Right ventricle myocardium superior (tissue), 1 donor: ENCODE measurements around the gene DPM1. TPM values are rescaled to one million over a fixed set of nuclear protein-coding genes. Genes with fewer than 3 reads are reported as not detected.

Experiments used
- ATAC-seq: fragments of 200-7000 bp; cut with Tn5 transposase; one replicate; pipeline ENCODE4 v1.9.1; 2020; ENCODE audit warnings: mild to moderate bottlenecking; ENCODE audit not compliant: poor library complexity
- DNase-seq: peaks from one replicate; pipeline ENCODE4 v3.0.0-alpha.2; 2020
- intact Hi-C: fragments of 100-400 bp; cut with DNase I; formaldehyde crosslinking; loops from one replicate; pipeline ENCODE4 v1.11.2; 2022
- long read RNA-seq: library from polyadenylated mRNA; unstranded; transcript quantifications from one replicate; pipeline ENCODE4 v2.0.0, GENCODE V29; 2021
- total RNA-seq: library from RNA; stranded (reverse); fragmentation: NEBNext Ultra II Directional; extraction: Animal tissue kit (Norgen Biotek cat#: 25700); gene quantifications from one replicate; pipeline ENCODE4 v1.2.1, GENCODE V29; 2021
- donor health status: DM: no; HTN: yes; CAD: no; lungs with severe emphysema.

The DPM1 gene
- total RNA-seq, result 36.3 TPM
- long read RNA-seq, transcript DPM1-203 (9 exons, 1,075 nt), result major isoform, 18 of 21 reads
- long read RNA-seq, partial matches to known transcripts, result 0 of 21 reads
- long read RNA-seq, other reads (novel, unspliced or antisense), result 2 of 21 reads

DNA sequence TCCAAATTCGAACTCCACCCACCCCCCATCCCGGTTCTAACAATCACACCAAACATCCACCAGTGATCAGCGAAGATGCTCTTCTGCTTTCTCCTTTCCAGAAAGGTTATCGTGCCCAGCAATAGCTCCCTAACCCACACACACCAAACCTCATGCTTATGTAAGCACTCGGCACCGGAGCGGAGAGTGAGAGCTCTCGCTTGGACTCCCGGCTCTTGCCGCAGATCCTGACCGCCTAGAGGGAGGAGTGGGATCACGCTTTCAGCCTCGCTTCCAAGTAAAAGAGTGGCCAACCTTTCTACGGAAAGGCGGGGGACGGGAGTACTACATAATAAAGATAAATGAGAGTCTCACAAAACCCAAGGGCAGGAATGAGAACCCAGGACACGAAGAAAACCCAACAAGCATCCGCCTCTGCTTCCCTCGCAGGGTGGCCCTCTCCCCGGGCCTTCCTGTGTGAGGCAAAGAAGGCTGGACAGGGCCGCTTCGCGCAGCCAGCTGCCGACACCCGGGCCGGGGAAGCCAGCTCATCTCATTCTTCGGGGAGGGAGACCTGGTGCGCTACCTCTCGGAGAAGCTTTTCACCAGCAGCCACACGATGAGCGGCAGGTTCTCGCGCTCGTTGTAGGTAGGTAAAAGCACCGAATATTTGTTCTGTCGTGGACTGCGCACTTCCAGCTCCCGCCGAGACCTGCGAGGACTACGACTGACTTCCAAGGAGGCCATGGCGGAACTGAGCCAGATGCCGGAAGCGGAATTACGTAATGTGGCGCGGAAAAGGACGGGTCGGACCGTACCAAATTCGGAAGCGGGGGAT, at the start of gene DPM1:
Gene DPM1, minus strand, starts transcription at position 735 of the 817 bp plus-strand sequence. Its CDS starts 9 bp downstream, at position 726.
- intact Hi-C loops, result no loop called here
- peak; percentile 90 for DNase-seq
- peak; percentile 92 for ATAC-seq

DNA sequence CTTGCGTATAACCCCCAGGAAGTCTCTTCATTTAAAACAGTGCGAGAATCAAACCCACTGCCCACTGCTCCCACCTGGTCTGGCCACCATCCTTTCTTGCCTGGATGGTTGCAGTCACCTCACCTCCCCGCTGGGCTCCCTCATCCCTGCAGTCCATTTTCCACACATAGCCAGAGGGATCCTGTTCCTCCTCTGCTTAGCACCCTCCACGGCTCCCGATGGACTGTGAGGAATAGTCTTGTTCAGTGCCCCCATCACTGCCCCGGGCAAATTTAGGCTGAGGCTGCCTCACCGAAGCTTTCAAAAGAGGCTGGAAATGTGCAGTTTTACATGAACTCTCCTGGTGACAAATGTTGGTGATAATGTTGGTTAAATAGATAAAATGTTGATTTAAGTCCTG, 46.9 kb upstream of the DPM1 start:
- ATAC-seq (no peak), DNase-seq (no peak)
- intact Hi-C loops, result no loop called here

GRCh38 chr20:51004781-51005180, 46.4 kb upstream of the DPM1 start:
- intact Hi-C loops, result no loop called here
- no peak for ATAC-seq
- no peak for DNase-seq

- ATAC-seq, result no peak
- DNase-seq, result no peak
- intact Hi-C loops, result no loop called here
Measured at GRCh38 chr20:51004305-51004727, 46.0 kb upstream of the DPM1 start.

DNA sequence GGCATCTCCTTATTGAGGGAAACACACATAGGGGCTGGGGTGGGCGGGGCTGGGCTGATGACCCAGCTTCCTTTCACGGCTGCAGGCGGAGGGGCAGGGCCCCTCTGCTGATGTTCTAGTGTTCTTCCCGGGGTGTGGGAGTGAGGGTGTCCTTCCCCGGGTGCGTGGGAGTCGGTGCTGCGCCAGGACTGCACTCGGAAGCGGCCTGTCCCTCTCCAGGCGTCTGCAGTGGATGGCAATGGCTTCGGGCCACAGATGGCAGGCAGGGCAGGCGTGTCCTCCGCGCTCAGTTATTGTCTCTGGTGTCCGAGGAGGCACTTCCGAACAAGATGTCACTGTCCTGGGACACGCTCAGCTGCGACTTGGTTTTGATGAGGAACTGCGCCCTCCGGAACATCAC, 45.4 kb upstream of the DPM1 start:
- no peak for ATAC-seq
- intact Hi-C loops, result no loop called here
- no peak for DNase-seq

DNA sequence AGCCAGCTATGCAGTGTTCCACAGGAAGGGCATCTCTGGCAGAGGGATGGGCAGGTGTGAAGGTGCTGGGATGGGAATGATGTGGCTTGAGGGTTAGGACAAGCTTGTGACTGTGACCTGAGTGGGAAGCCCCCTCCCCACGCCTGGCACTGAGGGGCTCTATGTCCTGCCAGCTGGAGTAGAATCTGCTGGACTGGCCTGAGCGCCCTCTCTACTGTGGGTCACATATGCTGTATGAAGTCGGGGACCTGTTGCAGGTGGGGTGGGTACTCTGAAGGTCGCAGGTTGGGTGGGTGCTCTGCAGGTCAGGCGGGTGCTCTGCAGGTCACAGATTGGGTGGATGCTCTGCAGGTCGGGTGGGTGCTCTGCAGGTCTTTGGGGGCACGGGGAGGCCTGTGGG, 44.3 kb upstream of the DPM1 start:
- intact Hi-C loops, result no loop called here
- ATAC-seq, result no peak

DNA sequence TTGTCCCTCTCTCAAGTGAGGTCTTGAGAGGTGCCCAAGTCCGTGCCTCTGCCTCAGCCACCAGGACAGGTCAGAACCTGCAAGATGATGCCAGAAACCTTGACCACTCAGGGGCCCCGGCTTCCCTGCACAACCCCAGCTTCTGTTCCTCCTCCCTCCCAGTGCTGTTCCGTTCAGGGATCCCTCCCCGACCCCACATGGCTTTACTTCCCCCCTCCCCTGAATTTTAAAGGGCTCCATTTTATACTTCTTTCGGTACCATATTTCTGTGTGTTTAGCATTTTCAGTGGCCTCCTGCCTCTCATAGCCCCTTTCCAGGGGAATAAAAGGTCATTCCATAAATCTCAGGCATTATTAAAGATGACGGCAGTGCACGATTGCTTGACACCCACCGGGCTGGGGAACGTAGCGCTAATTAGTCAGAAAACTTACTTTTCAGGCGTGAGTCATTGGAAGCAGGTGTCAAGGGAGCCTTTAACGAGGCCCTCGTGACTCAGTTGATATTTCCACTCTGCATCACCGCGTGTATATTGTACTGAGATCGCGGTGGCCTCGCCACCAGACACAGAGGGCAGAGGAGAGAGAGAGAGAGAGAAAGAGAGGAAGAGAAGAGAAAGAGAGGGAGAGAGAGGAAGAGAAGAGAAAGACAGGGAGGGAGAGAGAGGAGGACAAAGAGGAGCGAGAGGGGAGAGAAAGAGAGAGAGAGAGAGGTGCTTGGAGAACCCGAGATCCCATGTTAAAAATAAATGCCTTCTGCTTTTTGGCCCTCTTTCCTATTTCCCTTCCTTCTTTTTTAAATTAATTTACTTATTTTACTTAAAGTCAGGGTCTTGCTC, 43.3 kb upstream of the DPM1 start:
- DNase-seq (no peak), ATAC-seq (no peak)
- intact Hi-C loops, result no loop called here

More for the DNA sequence above, 44.3 kb upstream of the DPM1 start:
- DNase-seq, result no peak

- intact Hi-C loops, result no loop called here
- ATAC-seq (no peak), DNase-seq (no peak)
Measured at GRCh38 chr20:50999355-50999754, 41.0 kb upstream of the DPM1 start.

- intact Hi-C loops, result no loop called here
- ATAC-seq (no peak), DNase-seq (no peak)
Measured at GRCh38 chr20:50996901-50997865, 38.9 kb upstream of the DPM1 start.

DNA sequence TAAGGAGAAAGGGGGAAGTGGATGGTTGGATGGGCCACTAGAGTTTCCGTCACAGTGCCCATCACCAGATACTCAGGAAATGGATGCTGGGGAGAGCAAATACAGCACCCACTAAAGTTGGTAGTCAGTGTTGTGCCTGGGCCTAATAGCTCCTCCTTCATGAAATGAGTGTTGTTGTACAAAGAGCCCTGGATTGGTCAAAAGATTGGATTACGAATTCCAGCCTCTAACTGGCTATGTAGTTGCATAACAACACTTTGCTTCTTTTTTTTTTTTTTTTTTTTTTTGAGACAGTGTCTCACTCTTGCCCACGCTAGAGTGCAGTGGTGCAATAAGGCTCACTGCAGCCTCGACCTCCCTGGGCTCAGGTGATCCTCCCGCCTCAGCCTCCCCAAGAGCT, 37.2 kb upstream of the DPM1 start:
- intact Hi-C loops, result no loop called here
- ATAC-seq (no peak), DNase-seq (no peak)

GRCh38 chr20:50993876-50994275, 35.5 kb upstream of the DPM1 start:
- DNase-seq (no peak), ATAC-seq (no peak)
- intact Hi-C loops, result no loop called here

- DNase-seq (no peak), ATAC-seq (peak; percentile 22)
- intact Hi-C loops, result no loop called here
Measured at GRCh38 chr20:50992733-50993457, 34.6 kb upstream of the DPM1 start.

- no peak for ATAC-seq
- intact Hi-C loops, result no loop called here
- DNase-seq, result no peak
Measured at GRCh38 chr20:50992336-50992732, 34.0 kb upstream of the DPM1 start.

DNA sequence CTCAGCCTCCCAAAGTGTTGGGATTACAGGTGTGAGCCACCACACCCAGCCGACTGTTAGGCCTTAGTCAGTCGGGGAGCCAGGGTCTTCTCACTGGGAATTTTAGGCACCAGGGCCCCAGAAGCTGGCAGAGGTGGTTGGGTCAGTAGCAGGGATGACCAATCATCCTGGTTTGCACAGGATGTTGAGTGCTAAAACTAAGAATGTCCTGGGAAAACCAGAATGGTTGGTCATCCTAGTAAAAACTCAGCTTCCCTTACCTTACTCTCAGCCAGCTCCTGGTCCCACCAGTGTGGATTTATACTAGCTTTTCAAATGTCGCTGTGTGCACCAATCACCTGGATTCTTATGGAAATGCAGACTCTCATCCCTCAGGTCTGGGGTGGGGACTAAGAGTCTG, 32.7 kb upstream of the DPM1 start:
- intact Hi-C loops, result no loop called here
- DNase-seq (no peak), ATAC-seq (no peak)

- intact Hi-C loops, result loop anchor here (1.0 to 5.0 kb wide), 2 partner anchors 319 to 340 kb away; no protein-coding TSS in a partner anchor
- ATAC-seq, result peak; percentile 96
- no peak for DNase-seq
Measured at GRCh38 chr20:50987493-50988210, 29.3 kb upstream of the DPM1 start.

GRCh38 chr20:50983321-50983720, 25.0 kb upstream of the DPM1 start:
- DNase-seq (no peak), ATAC-seq (no peak)
- intact Hi-C loops, result no loop called here

GRCh38 chr20:50982363-50982762, 24.0 kb upstream of the DPM1 start:
- no peak for DNase-seq
- no peak for ATAC-seq
- intact Hi-C loops, result no loop called here
